ENCODE measurements around the gene ANKRD16.
A peak's percentile ranks its signal among the peaks of the same experiment; 100 is the strongest.
"Not testable (repeated sequence)": the region's sequence is repeated elsewhere in the genome, so short reads cannot be mapped to it uniquely, and the experiment has no call there.

ANKRD16 gene

GRCh38 chr10:5902511-5903274, 13.0 kb upstream of the ANKRD16 start:
- DNase-seq: no peak

GRCh38 chr10:5900247-5900646, 10.6 kb upstream of the ANKRD16 start:
- DNase-seq: no peak

- no peak for DNase-seq
Measured at GRCh38 chr10:5898163-5898562, 8.5 kb upstream of the ANKRD16 start.

GRCh38 chr10:5897504-5897903, 7.8 kb upstream of the ANKRD16 start:
- no peak for DNase-seq

GRCh38 chr10:5897053-5897340, 7.3 kb upstream of the ANKRD16 start:
- no peak for DNase-seq

GRCh38 chr10:5896208-5897052, 6.7 kb upstream of the ANKRD16 start:
- DNase-seq: no peak

DNA sequence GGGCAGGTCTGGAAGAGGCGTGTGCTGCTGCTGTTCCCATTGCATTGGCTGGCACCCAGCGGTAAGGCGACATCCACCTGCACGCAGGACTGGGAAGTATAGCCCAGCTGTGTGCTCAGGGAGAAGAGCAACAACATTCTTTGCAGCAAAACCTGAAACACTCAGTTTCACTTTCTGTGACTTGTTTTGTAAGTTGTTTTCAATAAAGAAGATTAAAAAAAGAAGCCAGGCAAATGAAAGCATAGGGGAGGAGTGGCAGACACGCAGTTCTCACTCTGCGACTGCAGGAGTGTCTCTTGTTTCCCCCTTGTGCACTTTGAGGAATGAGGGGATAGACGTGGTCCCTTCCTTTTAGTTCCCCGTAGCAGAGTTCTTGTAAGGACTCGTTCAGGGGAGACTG, 6.1 kb upstream of the ANKRD16 start:
- DNase-seq: no peak

DNA sequence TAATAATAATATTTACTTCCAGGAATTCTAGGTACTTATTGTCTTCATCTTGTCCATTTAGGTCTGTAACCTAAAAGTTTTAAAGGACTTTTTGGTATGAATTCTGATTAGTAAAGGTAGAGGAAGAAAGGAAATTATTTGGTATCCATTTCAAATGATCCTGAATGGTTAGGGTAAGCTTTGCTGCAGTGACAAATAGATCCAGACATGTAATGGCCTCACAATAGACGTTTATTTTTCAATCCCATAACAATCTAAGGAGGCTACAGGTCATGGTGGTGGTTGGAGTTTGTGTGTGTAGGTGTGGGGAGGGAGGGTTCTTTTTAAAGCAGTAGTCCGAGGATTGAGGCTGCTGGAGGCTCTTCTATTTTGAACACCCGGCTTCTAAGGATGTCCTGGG, 5.7 kb upstream of the ANKRD16 start:
- no peak for DNase-seq

DNA sequence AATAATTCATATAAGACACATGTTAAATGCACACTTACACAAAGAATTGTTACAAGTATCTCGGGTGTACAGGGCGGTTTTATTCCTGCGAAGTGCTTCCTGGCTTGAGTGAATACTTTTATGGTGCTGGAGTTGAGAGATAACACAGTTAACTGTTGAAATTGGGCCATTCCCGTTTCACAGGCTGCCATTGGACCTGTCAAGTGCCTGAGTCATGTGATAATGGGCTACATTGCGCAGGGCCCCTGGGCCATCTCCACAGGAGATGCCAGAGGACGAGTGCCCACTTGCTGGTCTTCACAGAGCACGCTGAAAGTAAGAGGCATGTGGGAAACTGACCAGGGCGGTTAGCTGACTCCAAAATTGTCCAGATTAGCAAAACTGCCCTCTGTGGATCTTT, 5.2 kb upstream of the ANKRD16 start:
- no peak for DNase-seq

DNA sequence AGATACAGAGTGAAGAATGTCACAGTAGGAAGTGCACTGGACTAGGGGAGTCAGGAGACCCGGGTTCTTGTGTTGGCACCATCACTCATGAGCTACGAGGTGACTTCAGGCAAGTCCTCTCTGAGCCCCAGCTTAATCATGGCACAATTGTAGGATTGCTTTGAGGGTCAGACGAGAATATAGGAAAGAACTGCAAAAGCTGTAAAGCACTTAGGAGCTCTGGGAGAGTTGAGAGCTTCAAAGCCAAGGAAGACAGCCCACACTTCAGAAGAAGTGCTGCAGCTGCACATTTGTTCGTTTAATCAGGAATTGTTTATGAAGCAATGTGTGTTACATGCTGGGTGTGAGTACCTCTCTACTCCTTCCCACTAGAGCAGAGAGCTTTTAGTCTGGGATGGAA, 4.7 kb upstream of the ANKRD16 start:
- DNase-seq: no peak

DNA sequence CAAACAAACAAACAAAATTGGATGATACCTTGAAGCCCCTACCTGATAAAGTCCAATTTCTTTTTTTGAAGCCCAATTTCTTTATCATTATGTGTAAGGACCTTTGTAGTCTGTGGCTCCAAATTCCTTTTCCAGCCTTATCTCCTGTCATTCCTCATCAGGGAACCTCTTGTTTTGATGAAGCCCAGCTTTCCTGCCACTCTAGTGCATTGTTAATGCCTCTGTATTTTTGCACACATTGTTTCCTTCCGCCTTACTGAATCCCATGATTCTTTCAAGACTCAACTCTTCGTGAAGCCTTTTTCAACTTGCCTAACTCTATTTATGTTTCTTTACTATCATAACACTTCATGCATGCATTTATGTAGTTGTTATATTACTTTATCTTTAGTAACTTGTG, 3.6 kb upstream of the ANKRD16 start:
- no peak for DNase-seq

GRCh38 chr10:5892007-5892406, 2.3 kb upstream of the ANKRD16 start:
- DNase-seq: no peak

- no peak for DNase-seq
Measured at GRCh38 chr10:5891009-5891408, 1.3 kb upstream of the ANKRD16 start.

GRCh38 chr10:5890452-5890915, 791 bp upstream of the ANKRD16 start:
- no peak for DNase-seq

- DNase-seq: peak; percentile 20
Measured at GRCh38 chr10:5888843-5889623, 660 bp downstream of the ANKRD16 start.

GRCh38 chr10:5888351-5888750, 1.3 kb downstream of the ANKRD16 start:
- no peak for DNase-seq

GRCh38 chr10:5887641-5888040, 2.1 kb downstream of the ANKRD16 start:
- DNase-seq: no peak

- no peak for DNase-seq
Measured at GRCh38 chr10:5887029-5887428, 2.7 kb downstream of the ANKRD16 start.

- DNase-seq: no peak
Measured at GRCh38 chr10:5885619-5886018, 4.1 kb downstream of the ANKRD16 start.

DNA sequence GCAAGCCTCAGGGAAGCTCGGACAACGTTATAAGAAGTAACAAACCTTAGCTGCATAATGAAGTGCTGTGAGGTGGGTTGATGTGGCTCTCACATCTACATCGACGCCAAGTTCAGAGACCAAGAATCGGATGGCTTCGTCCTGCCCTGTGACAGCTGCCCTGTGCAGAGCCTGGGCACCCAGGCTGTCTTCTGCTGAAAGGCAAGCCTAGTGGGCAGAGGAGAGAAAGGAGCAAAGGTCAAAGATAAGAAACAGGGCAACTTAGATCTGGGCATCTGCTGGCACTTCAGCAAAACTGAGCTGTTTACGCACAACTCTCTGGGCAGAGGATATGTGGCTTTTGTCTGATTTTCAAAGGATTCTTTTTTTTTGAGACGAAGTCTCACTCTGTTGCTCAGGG, 6.7 kb downstream of the ANKRD16 start:
- no peak for DNase-seq

DNA sequence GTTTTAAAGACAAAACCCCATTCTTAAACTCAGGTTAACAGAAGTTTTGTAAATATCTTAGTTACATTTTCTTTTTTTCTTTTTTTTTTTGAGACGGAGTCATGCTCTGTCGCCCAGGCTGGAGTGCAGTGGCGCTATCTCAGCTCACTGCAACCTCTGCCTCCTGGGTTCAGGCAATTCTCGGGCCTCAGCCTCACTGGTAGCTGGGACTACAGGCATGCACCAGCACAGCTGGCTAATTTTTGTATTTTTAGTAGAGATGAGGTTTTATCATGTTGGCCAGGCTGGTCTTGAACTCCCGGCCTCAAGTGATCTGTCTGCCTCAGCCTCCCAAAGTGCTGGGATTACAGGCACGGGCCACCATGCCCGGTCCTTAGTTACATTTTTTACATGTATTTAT, 12.7 kb downstream of the ANKRD16 start:
- DNase-seq: not testable (repeated sequence)

DNA sequence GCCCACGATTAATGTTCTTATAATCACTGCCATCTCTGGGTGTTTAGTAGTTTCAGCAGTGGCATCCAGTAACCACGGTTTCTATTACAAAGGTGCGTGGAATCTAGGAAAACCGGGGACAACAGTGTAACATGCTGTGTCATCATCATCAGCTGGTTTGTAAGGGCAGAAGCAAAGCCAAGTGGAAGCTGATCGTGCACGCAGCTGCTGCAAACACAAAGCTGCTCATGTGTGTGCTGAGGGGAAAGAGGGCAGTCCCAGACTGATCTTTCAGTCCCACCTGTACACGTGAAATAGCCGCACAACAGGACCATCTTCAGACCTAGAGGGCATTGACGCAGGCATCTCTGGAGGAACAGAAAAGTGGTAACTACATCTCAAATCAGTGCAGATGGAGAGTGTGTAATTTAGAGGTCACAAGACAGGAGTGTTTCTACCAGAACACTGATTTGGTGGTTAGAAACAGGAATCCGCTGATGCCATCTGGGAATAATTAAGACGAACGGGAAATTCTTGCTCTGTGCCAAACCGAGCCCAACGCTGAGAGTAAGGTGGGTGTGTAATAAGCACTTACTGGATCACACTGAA, 13.4 kb downstream of the ANKRD16 start:
- DNase-seq: no peak

DNA sequence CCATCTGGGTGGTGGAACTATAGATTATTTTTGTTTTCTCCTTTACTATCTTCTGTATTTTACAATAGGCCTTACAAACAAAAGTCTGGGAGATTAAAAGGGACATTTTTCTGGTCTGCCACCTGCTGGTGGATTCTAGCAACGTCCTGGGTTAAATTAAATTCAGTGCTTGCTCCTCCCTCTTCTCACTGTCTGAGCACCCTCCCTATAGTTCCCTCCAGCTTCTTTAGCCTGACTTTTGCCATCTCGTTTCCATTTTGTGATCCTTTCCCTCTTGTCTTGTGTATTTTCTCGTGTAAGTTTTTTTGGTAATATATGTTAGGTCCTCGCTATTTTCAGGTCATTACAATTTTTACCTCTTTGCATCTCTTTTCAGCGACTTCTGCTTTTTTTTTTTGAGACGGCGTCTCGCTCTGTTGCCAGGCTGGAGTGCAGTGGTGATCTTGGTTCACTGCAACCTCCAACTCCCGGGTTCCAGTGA, 16.1 kb downstream of the ANKRD16 start:
- DNase-seq: no peak
